Neural cell (in vitro differentiated cells): ENCODE measurements around the gene CDC37. TPM values are rescaled to one million over a fixed set of nuclear protein-coding genes. Genes with fewer than 3 reads are reported as not detected.
A peak's percentile ranks its signal among the peaks of the same experiment; 100 is the strongest.
"Not testable (repeated sequence)": the region's sequence is repeated elsewhere in the genome, so short reads cannot be mapped to it uniquely, and the experiment has no call there.

Experiments
- H2AFZ ChIP-seq: fragments of 200-600, 300-800 bp; sonication (generic), shearing (Covaris generic); 2 replicates; pipeline ENCODE4 v1.6.0; 2014; ENCODE audit warnings: low read depth, mild to moderate bottlenecking, antibody characterized with exemption, low read length, moderate library complexity
- H3F3A ChIP-seq: fragments of 200-600 bp; shearing (Covaris generic); 2 replicates; pipeline ENCODE4 v1.6.1; 2016; ENCODE audit warnings: mild to moderate bottlenecking, moderate library complexity, mixed read lengths, antibody characterized with exemption, low read length; ENCODE audit not compliant: insufficient read depth, poor library complexity, severe bottlenecking
- H3K27ac ChIP-seq: fragments of 200-600, 300-800 bp; sonication (generic), shearing (Covaris generic); 2 replicates; pipeline ENCODE4 v1.5.1; 2014; ENCODE audit warnings: mild to moderate bottlenecking, low read length, moderate library complexity
- H3K27me3 ChIP-seq: fragments of 300-800, 200-600 bp; sonication (generic), shearing (Covaris generic); 2 replicates; pipeline ENCODE4 v1.6.0; 2014; ENCODE audit warnings: mild to moderate bottlenecking, low read depth, low read length, moderate library complexity; ENCODE audit not compliant: insufficient read depth
- H3K36me3 ChIP-seq: fragments of 300-800, 200-600 bp; sonication (generic), shearing (Covaris generic); 2 replicates; pipeline ENCODE4 v1.5.1; 2014; ENCODE audit warnings: mild to moderate bottlenecking, antibody characterized with exemption, low read length, moderate library complexity; ENCODE audit not compliant: insufficient read depth
- H3K4me2 ChIP-seq: fragments of 300-800, 200-600 bp; sonication (generic), shearing (Covaris generic); 2 replicates; pipeline ENCODE4 v1.6.0; 2014; ENCODE audit warnings: mild to moderate bottlenecking, low read length
- H3K4me3 ChIP-seq: fragments of 300-800, 200-600 bp; sonication (generic), shearing (Covaris generic); 2 replicates; pipeline ENCODE4 v1.5.1; 2014; ENCODE audit warnings: mild to moderate bottlenecking, low read length, moderate library complexity
- H3K79me2 ChIP-seq: fragments of 200-600 bp; shearing (Covaris generic); replicated peaks from 2 replicates; pipeline ENCODE4 v1.6.0; 2014; ENCODE audit warnings: mild to moderate bottlenecking, low read length, moderate library complexity; ENCODE audit not compliant: insufficient read depth
- H3K9ac ChIP-seq: fragments of 300-800, 200-600 bp; sonication (generic), shearing (Covaris generic); 2 replicates; pipeline ENCODE4 v1.6.1; 2016; ENCODE audit warnings: mild to moderate bottlenecking, low read length, mixed read lengths
- H3K9me2 ChIP-seq: fragments of 200-600 bp; shearing (Covaris generic); 2 replicates; pipeline ENCODE4 v1.6.1; 2016; ENCODE audit warnings: mild to moderate bottlenecking, low read length, mixed read lengths; ENCODE audit not compliant: insufficient read depth
- H3K9me3 ChIP-seq: fragments of 200-600, 300-800 bp; sonication (generic), shearing (Covaris generic); 2 replicates; pipeline ENCODE4 v1.6.1; 2016; ENCODE audit warnings: mild to moderate bottlenecking, mixed run types, low read length, moderate library complexity, mixed read lengths
- H4K20me1 ChIP-seq: fragments of 200-600 bp; shearing (Covaris generic); 2 replicates; pipeline ENCODE4 v1.6.1; 2016; ENCODE audit warnings: mild to moderate bottlenecking, mixed run types; ENCODE audit not compliant: insufficient read depth
- CTCF ChIP-seq: fragments of 450-650 bp; IDR thresholded peaks from 2 replicates; pipeline ENCODE4 v1.5.1; 2014; ENCODE audit warnings: antibody characterized with exemption, mild to moderate bottlenecking, moderate library complexity; ENCODE audit not compliant: poor library complexity, severe bottlenecking
- EP300 ChIP-seq: fragments of 450-650 bp; conservative IDR thresholded peaks from 2 replicates; pipeline ENCODE4 v1.6.1; 2014; ENCODE audit warnings: antibody characterized with exemption, mild to moderate bottlenecking, moderate library complexity; ENCODE audit not compliant: poor library complexity, severe bottlenecking
- EZH2 ChIP-seq: fragments of 200-600, 300-800 bp; shearing (Covaris generic), sonication (generic); IDR thresholded peaks from 2 replicates; pipeline ENCODE4 v1.6.1; 2014; ENCODE audit warnings: antibody characterized with exemption, low read length, borderline replicate concordance, mild to moderate bottlenecking; ENCODE audit not compliant: insufficient read depth, poor library complexity, severe bottlenecking
- MXI1 ChIP-seq: fragments of 450-650 bp; conservative IDR thresholded peaks from 2 replicates; pipeline ENCODE4 v1.6.1; 2014; ENCODE audit warnings: antibody characterized with exemption, mild to moderate bottlenecking; ENCODE audit not compliant: poor library complexity, severe bottlenecking
- POLR2AphosphoS5 ChIP-seq: IDR thresholded peaks from 2 replicates; pipeline ENCODE4 v1.6.1; 2012
- RAD21 ChIP-seq: fragments of 450-650 bp; conservative IDR thresholded peaks from 2 replicates; pipeline ENCODE4 v1.6.1; 2014; ENCODE audit warnings: antibody characterized with exemption, mild to moderate bottlenecking, moderate library complexity
- REST ChIP-seq: IDR thresholded peaks from 2 replicates; pipeline ENCODE4 v1.6.1; 2012; ENCODE audit warnings: borderline replicate concordance
- SMC3 ChIP-seq: fragments of 450-650 bp; conservative IDR thresholded peaks from 2 replicates; pipeline ENCODE4 v1.6.1; 2014; ENCODE audit warnings: antibody characterized with exemption, mild to moderate bottlenecking, moderate library complexity; ENCODE audit not compliant: poor library complexity
- TAF1 ChIP-seq: IDR thresholded peaks from 2 replicates; pipeline ENCODE4 v1.6.1; 2012; ENCODE audit warnings: low read depth
- polyA plus RNA-seq: library from polyadenylated mRNA; depleted of rRNA; stranded (reverse); fragments of >200 nt; gene quantifications from 2 replicates; pipeline ENCODE4 v1.2.3, GENCODE V29; 2014

The CDC37 gene
- polyA plus RNA-seq, 1 donor from 2014 or later, result 359 TPM

- Histone ChIP-seq H3K4me3 (peak overlapping the region; percentile 73), H3K9me2 (no peaks in the 10 kb centered on the region), H2AFZ (peak overlapping the region; percentile 33), H3K27ac (no peak overlapping the region), H3K36me3 (no peaks in the 10 kb centered on the region), H3F3A (peaks cover 2% of the 10 kb centered on the region), H3K79me2 (no peaks in the 10 kb centered on the region), H4K20me1 (no peaks in the 10 kb centered on the region), H3K9me3 (no peaks in the 10 kb centered on the region), H3K27me3 (peaks cover 59% of the 10 kb centered on the region), H3K9ac (peak overlapping the region; percentile 68), H3K4me2 (peak overlapping the region; percentile 39)
- no peak for TF ChIP-seq TAF1
- no peak for TF ChIP-seq RAD21
- no peak for TF ChIP-seq MXI1
- TF ChIP-seq REST, result no peak
- peak; percentile 5 for TF ChIP-seq POLR2AphosphoS5
- TF ChIP-seq SMC3, result no peak
Observed at GRCh38 chr19:10416083-10416379, 12.7 kb upstream of the CDC37 start.

- Histone ChIP-seq H3K9me2 (no peaks in the 10 kb centered on the region), H3K27me3 (peaks cover 26% of the 10 kb centered on the region), H3K9me3 (no peaks in the 10 kb centered on the region), H3K79me2 (no peaks in the 10 kb centered on the region), H3K27ac (no peak overlapping the region), H3K9ac (no peak overlapping the region), H4K20me1 (no peaks in the 10 kb centered on the region), H3F3A (no peaks in the 10 kb centered on the region), H3K4me3 (no peak overlapping the region), H3K4me2 (no peak overlapping the region), H3K36me3 (no peaks in the 10 kb centered on the region), H2AFZ (no peak overlapping the region)
- TF ChIP-seq POLR2AphosphoS5, result no peak
- no peak for TF ChIP-seq RAD21
- TF ChIP-seq MXI1, result no peak
- TF ChIP-seq SMC3, result no peak
- no peak for TF ChIP-seq REST
- TF ChIP-seq CTCF, result no peak
- no peak for TF ChIP-seq TAF1
- no peak for TF ChIP-seq EZH2
- TF ChIP-seq EP300, result no peak
Observed at GRCh38 chr19:10412257-10412977, 9.1 kb upstream of the CDC37 start.

GRCh38 chr19:10411224-10411623 is 7.9 kb upstream of the CDC37 start:
- not testable (repeated sequence) for H4K20me1 ChIP-seq, H3K4me2 ChIP-seq, H2AFZ ChIP-seq, H3K4me3 ChIP-seq, H3F3A ChIP-seq, H3K79me2 ChIP-seq, H3K36me3 ChIP-seq, H3K9me2 ChIP-seq, H3K27ac ChIP-seq, H3K9me3 ChIP-seq, H3K9ac ChIP-seq
- H3K27me3 ChIP-seq, result peaks cover 14% of the 10 kb centered on the region
